ENCODE results near the gene KCNK4.

KCNK4 gene

GRCh38 chr11:64285885-64286800 lies 5.0 kb upstream of the KCNK4 start:
- no peak for TF ChIP-seq FOXP2 (optimal IDR thresholded peaks at IDR 0.05; ENCODE audit: borderline replicate concordance, extremely low read depth, extremely low read length, insufficient read depth)
- TF ChIP-seq POLR2AphosphoS5 (IDR thresholded peaks at IDR 0.05; ENCODE audit: low read depth, low read length) = no peak
- no peak for TF ChIP-seq TAF1 (IDR thresholded peaks at IDR 0.05; ENCODE audit: borderline replicate concordance, insufficient read depth, low read length)
- no peak for TF ChIP-seq REST (IDR thresholded peaks at IDR 0.05; ENCODE audit: insufficient read depth in 1 of 2, low read depth in 2 of 2, low read length in 2 of 2)
- TF ChIP-seq SIN3A (IDR thresholded peaks at IDR 0.05; ENCODE audit: borderline replicate concordance, insufficient read depth, low read length) = no peak

- no peak for TF ChIP-seq SIN3A (IDR thresholded peaks at IDR 0.05; ENCODE audit: borderline replicate concordance, insufficient read depth, low read length)
- TF ChIP-seq FOXP2 (optimal IDR thresholded peaks at IDR 0.05; ENCODE audit: borderline replicate concordance, extremely low read depth, extremely low read length, insufficient read depth) = no peak
- TF ChIP-seq POLR2AphosphoS5 (IDR thresholded peaks at IDR 0.05; ENCODE audit: low read depth, low read length) = no peak
- TF ChIP-seq REST (IDR thresholded peaks at IDR 0.05; ENCODE audit: insufficient read depth in 1 of 2, low read depth in 2 of 2, low read length in 2 of 2) = no peak
- no peak for TF ChIP-seq TAF1 (IDR thresholded peaks at IDR 0.05; ENCODE audit: borderline replicate concordance, insufficient read depth, low read length)
Measured at GRCh38 chr11:64286801-64287159, 4.3 kb upstream of the KCNK4 start.

- no peak for TF ChIP-seq FOXP2 (optimal IDR thresholded peaks at IDR 0.05; ENCODE audit: borderline replicate concordance, extremely low read depth, extremely low read length, insufficient read depth)
- TF ChIP-seq SIN3A (IDR thresholded peaks at IDR 0.05; ENCODE audit: borderline replicate concordance, insufficient read depth, low read length) = no peak
- TF ChIP-seq REST (IDR thresholded peaks at IDR 0.05; ENCODE audit: insufficient read depth in 1 of 2, low read depth in 2 of 2, low read length in 2 of 2) = no peak
- TF ChIP-seq TAF1 (IDR thresholded peaks at IDR 0.05; ENCODE audit: borderline replicate concordance, insufficient read depth, low read length) = no peak
- no peak for TF ChIP-seq POLR2AphosphoS5 (IDR thresholded peaks at IDR 0.05; ENCODE audit: low read depth, low read length)
Measured at GRCh38 chr11:64287676-64288352, 3.3 kb upstream of the KCNK4 start.

- no peak for TF ChIP-seq SIN3A (IDR thresholded peaks at IDR 0.05; ENCODE audit: borderline replicate concordance, insufficient read depth, low read length)
- TF ChIP-seq POLR2AphosphoS5 (IDR thresholded peaks at IDR 0.05; ENCODE audit: low read depth, low read length) = no peak
- no peak for TF ChIP-seq FOXP2 (optimal IDR thresholded peaks at IDR 0.05; ENCODE audit: borderline replicate concordance, extremely low read depth, extremely low read length, insufficient read depth)
- no peak for TF ChIP-seq TAF1 (IDR thresholded peaks at IDR 0.05; ENCODE audit: borderline replicate concordance, insufficient read depth, low read length)
- TF ChIP-seq REST (IDR thresholded peaks at IDR 0.05; ENCODE audit: insufficient read depth in 1 of 2, low read depth in 2 of 2, low read length in 2 of 2) = no peak
Measured at GRCh38 chr11:64288353-64288750, 2.8 kb upstream of the KCNK4 start.

Measured in PFSK-1 (cell line).